Measurements from ENCODE around the gene EFEMP2. TPM values are rescaled to one million over a fixed set of nuclear protein-coding genes. Genes with fewer than 3 reads are reported as not detected.

EFEMP2 gene
- total RNA-seq, 5 donors from 2014 or later (not counting 1 experiment from before 2014, with no cell fraction given): 7.0 to 14.1 (median 10.2) TPM

GRCh38 chr11:65919141-65919572 lies 46.6 kb upstream of the EFEMP2 start, which contains the start of gene DRAP1:
Gene DRAP1, plus strand, starts transcription at chr11:65919426. Its CDS starts 76 bp downstream, at chr11:65919502.
- H3K27me3 Mint-ChIP-seq: no peaks in the 10 kb centered on the region
- peaks cover 41 to 59% (median 50%) of the 10 kb centered on the region in 3 donors for H3K4me1 Mint-ChIP-seq
- H3K9me3 ChIP-seq: no peaks in the 10 kb centered on the region
- peak within 1 kb of the TSS; percentile 90 to 92 (median 91) for H3K4me3 Mint-ChIP-seq
- DNase-seq (peak; percentile 95 to 100 (median 98)), ATAC-seq (replicated peaks in 1 of 4) (peak; percentile 87 to 89 (median 88))
- H3K4me3 ChIP-seq (ENCODE audit: control insufficient read depth in 1 of 2, extremely low read depth in 1 of 2, low read length in 1 of 2): peak within 1 kb of the TSS; percentile 92 to 99
- H3K36me3 ChIP-seq (ENCODE audit: control insufficient read depth in 2 of 2, extremely low read depth in 1 of 2, insufficient read depth in 1 of 2, low read length in 1 of 2): peaks cover 7 to 34% of the 10 kb centered on the region in 2 donors
- peak within 1 kb of the TSS; percentile 84 for H3K27ac ChIP-seq (ENCODE audit: low read length)
- H3K4me1 ChIP-seq (ENCODE audit: control insufficient read depth in 1 of 2, extremely low read depth in 1 of 2, insufficient read depth in 2 of 2, low read length in 2 of 2): peaks cover 27 to 64% of the 10 kb centered on the region in 2 experiments
- ChIA-PET CTCF (interaction anchor here in 1 of 2 donors (0.6 to 1.3 kb wide), 3 partner anchors 29 to 60 kb away, joined by 3 to 6 read pairs (median 3); partner anchors contain the start of gene CCDC85B), POLR2A (interaction anchor here in 1 of 2 donors (0.6 kb wide), 1 partner anchor 15 kb away, joined by 4 read pairs; no protein-coding TSS in a partner anchor)
- H3K9me3 Mint-ChIP-seq: no peaks in the 10 kb centered on the region
- under 1% methylated on average over 58 of the region's 59 CpGs for WGBS (ENCODE audit: insufficient coverage)
- H3K27me3 ChIP-seq (replicated peaks in 1 of 2; ENCODE audit: control insufficient read depth in 2 of 2, extremely low read depth in 1 of 2, insufficient read depth in 2 of 2, low read length in 1 of 2): no peaks in the 10 kb centered on the region
- H3K36me3 Mint-ChIP-seq: peaks cover 21% of the 10 kb centered on the region
- H3K27ac Mint-ChIP-seq: peak within 1 kb of the TSS; percentile 86 to 88

- DNase-seq (peak in 3 of 35 experiments; percentile 17 to 20 (median 19)), ATAC-seq (replicated peaks in 1 of 4) (peak; percentile 13 to 74 (median 71))
- Histone ChIP-seq H3K36me3 (ENCODE audit: control insufficient read depth in 2 of 2, extremely low read depth in 1 of 2, insufficient read depth in 1 of 2, low read length in 1 of 2) (peaks cover 7 to 33% of the 10 kb centered on the region in 2 donors), H3K4me1 (ENCODE audit: control insufficient read depth in 1 of 2, extremely low read depth in 1 of 2, insufficient read depth in 2 of 2, low read length in 2 of 2) (peaks cover 27 to 64% of the 10 kb centered on the region in 2 experiments), H3K27me3 (replicated peaks in 1 of 2; ENCODE audit: control insufficient read depth in 2 of 2, extremely low read depth in 1 of 2, insufficient read depth in 2 of 2, low read length in 1 of 2) (no peaks in the 10 kb centered on the region), H3K27ac (ENCODE audit: low read length) (peak within 1 kb of the TSS; percentile 84), H3K9me3 (no peaks in the 10 kb centered on the region), H3K4me3 (ENCODE audit: control insufficient read depth in 1 of 2, extremely low read depth in 1 of 2, low read length in 1 of 2) (peak within 1 kb of the TSS; percentile 92 to 99)
- POLR2A ChIA-PET: interaction anchor here in 1 of 2 donors (0.6 to 1.0 kb wide), 2 partner anchors 24 to 197 kb away, joined by 3 read pairs; no protein-coding TSS in a partner anchor
- 4% methylated on average over 77 of the region's 77 CpGs for WGBS (ENCODE audit: insufficient coverage)
- H3K27me3 Mint-ChIP-seq: no peaks in the 10 kb centered on the region
- peaks cover 20% of the 10 kb centered on the region for H3K36me3 Mint-ChIP-seq
- peaks cover 41 to 59% (median 50%) of the 10 kb centered on the region in 3 donors for H3K4me1 Mint-ChIP-seq
- peak within 1 kb of the TSS; percentile 86 to 88 for H3K27ac Mint-ChIP-seq
- CTCF ChIA-PET: interaction anchor here in 1 of 2 donors (1.0 to 1.3 kb wide), 2 partner anchors 28 to 59 kb away, joined by 3 to 6 read pairs; partner anchors contain the start of gene CCDC85B
- peak within 1 kb of the TSS; percentile 90 to 92 (median 91) for H3K4me3 Mint-ChIP-seq
- no peaks in the 10 kb centered on the region for H3K9me3 Mint-ChIP-seq
Observed at GRCh38 chr11:65918211-65919140, 45.9 kb upstream of the EFEMP2 start, which contains the start of gene C11orf68. Gene C11orf68, minus strand, starts transcription at chr11:65919062. Its CDS starts 31 bp downstream, at chr11:65919031.

GRCh38 chr11:65917434-65918210 lies 45.0 kb upstream of the EFEMP2 start:
- no peaks in the 10 kb centered on the region for H3K9me3 ChIP-seq
- no peaks in the 10 kb centered on the region for H3K9me3 Mint-ChIP-seq
- ChIA-PET POLR2A (interaction anchor here in 1 of 2 donors (1.0 kb wide), 1 partner anchor 23 kb away, joined by 3 read pairs; no protein-coding TSS in a partner anchor), CTCF (interaction anchor here in 1 of 2 donors (1.3 kb wide), 1 partner anchor 27 kb away, joined by 6 read pairs; the partner anchor contains the start of gene CCDC85B)
- ATAC-seq (replicated peaks in 1 of 4) (no peak), DNase-seq (no peak)
- H3K36me3 Mint-ChIP-seq: peaks cover 13% of the 10 kb centered on the region
- no peaks in the 10 kb centered on the region for H3K27me3 Mint-ChIP-seq
- H3K4me1 ChIP-seq (ENCODE audit: control insufficient read depth in 1 of 2, extremely low read depth in 1 of 2, insufficient read depth in 2 of 2, low read length in 2 of 2): peaks cover 27 to 64% of the 10 kb centered on the region in 2 experiments
- 94% methylated on average over 33 of the region's 35 CpGs for WGBS (ENCODE audit: insufficient coverage)
- peak overlapping the region; percentile 84 for H3K27ac ChIP-seq (ENCODE audit: low read length)
- peak overlapping the region; percentile 84 to 86 for H3K27ac Mint-ChIP-seq
- H3K36me3 ChIP-seq (ENCODE audit: control insufficient read depth in 2 of 2, extremely low read depth in 1 of 2, insufficient read depth in 1 of 2, low read length in 1 of 2): peaks cover 7 to 25% of the 10 kb centered on the region in 2 donors
- peak overlapping the region; percentile 85 to 90 (median 86) for H3K4me3 Mint-ChIP-seq
- no peaks in the 10 kb centered on the region for H3K27me3 ChIP-seq (replicated peaks in 1 of 2; ENCODE audit: control insufficient read depth in 2 of 2, extremely low read depth in 1 of 2, insufficient read depth in 2 of 2, low read length in 1 of 2)
- H3K4me3 ChIP-seq (ENCODE audit: control insufficient read depth in 1 of 2, extremely low read depth in 1 of 2, low read length in 1 of 2): peak overlapping the region; percentile 92 to 99
- H3K4me1 Mint-ChIP-seq: peaks cover 41 to 52% (median 43%) of the 10 kb centered on the region in 3 donors

GRCh38 chr11:65917077-65917433 lies 44.5 kb upstream of the EFEMP2 start:
- Mint-ChIP-seq H3K9me3 (no peaks in the 10 kb centered on the region), H3K27me3 (no peaks in the 10 kb centered on the region), H3K4me3 (peak overlapping the region; percentile 85 to 90 (median 86)), H3K4me1 (peaks cover 36 to 47% (median 38%) of the 10 kb centered on the region in 3 donors), H3K36me3 (peaks cover 8% of the 10 kb centered on the region), H3K27ac (peak overlapping the region in 1 of 2 donors; percentile 72)
- WGBS (ENCODE audit: insufficient coverage): 100% methylated on average over 3 of the region's 3 CpGs
- ATAC-seq (replicated peaks in 1 of 4): no peak
- Histone ChIP-seq H3K36me3 (ENCODE audit: control insufficient read depth in 2 of 2, extremely low read depth in 1 of 2, insufficient read depth in 1 of 2, low read length in 1 of 2) (peaks cover 2 to 20% of the 10 kb centered on the region in 2 donors), H3K27me3 (replicated peaks in 1 of 2; ENCODE audit: control insufficient read depth in 2 of 2, extremely low read depth in 1 of 2, insufficient read depth in 2 of 2, low read length in 1 of 2) (peaks cover 0 to under 1% of the 10 kb centered on the region in 2 experiments), H3K4me1 (ENCODE audit: control insufficient read depth in 1 of 2, extremely low read depth in 1 of 2, insufficient read depth in 2 of 2, low read length in 2 of 2) (peaks cover 27 to 58% of the 10 kb centered on the region in 2 experiments), H3K27ac (ENCODE audit: low read length) (no peak overlapping the region), H3K9me3 (no peaks in the 10 kb centered on the region), H3K4me3 (ENCODE audit: control insufficient read depth in 1 of 2, extremely low read depth in 1 of 2, low read length in 1 of 2) (peak overlapping the region in 1 of 2 donors; percentile 23)
- no peak for DNase-seq
- POLR2A ChIA-PET: no interaction called here
- CTCF ChIA-PET: no interaction called here

- H3K4me3 Mint-ChIP-seq: peak overlapping the region; percentile 85 to 90 (median 86)
Observed at GRCh38 chr11:65916391-65916790, 43.8 kb upstream of the EFEMP2 start.

More at GRCh38 chr11:65916391-65916790, 43.8 kb upstream of the EFEMP2 start:
- peak overlapping the region; percentile 36 to 64 for H3K27ac Mint-ChIP-seq
- H3K4me3 ChIP-seq (ENCODE audit: control insufficient read depth in 1 of 2, extremely low read depth in 1 of 2, low read length in 1 of 2): no peak overlapping the region
- 50% methylated on average over 2 of the region's 7 CpGs for WGBS (ENCODE audit: insufficient coverage)
- H3K4me1 ChIP-seq (ENCODE audit: control insufficient read depth in 1 of 2, extremely low read depth in 1 of 2, insufficient read depth in 2 of 2, low read length in 2 of 2): peaks cover 27 to 56% of the 10 kb centered on the region in 2 experiments
- no peak for ATAC-seq (replicated peaks in 1 of 4)
- H3K27me3 Mint-ChIP-seq: no peaks in the 10 kb centered on the region
- H3K9me3 ChIP-seq: no peaks in the 10 kb centered on the region
- no peaks in the 10 kb centered on the region for H3K9me3 Mint-ChIP-seq
- CTCF ChIA-PET: no interaction called here
- H3K36me3 ChIP-seq (ENCODE audit: control insufficient read depth in 2 of 2, extremely low read depth in 1 of 2, insufficient read depth in 1 of 2, low read length in 1 of 2): peaks cover 0 to 16% of the 10 kb centered on the region in 2 donors
- peaks cover 31 to 43% (median 34%) of the 10 kb centered on the region in 3 donors for H3K4me1 Mint-ChIP-seq
- H3K27me3 ChIP-seq (replicated peaks in 1 of 2; ENCODE audit: control insufficient read depth in 2 of 2, extremely low read depth in 1 of 2, insufficient read depth in 2 of 2, low read length in 1 of 2): peaks cover 0 to 7% of the 10 kb centered on the region in 2 experiments
- H3K27ac ChIP-seq (ENCODE audit: low read length): no peak overlapping the region
- H3K36me3 Mint-ChIP-seq: peaks cover 7% of the 10 kb centered on the region
- DNase-seq: no peak
- POLR2A ChIA-PET: no interaction called here
